Endothelial cell (in vitro differentiated cells): ENCODE measurements around the gene PNISR. TPM values are rescaled to one million over a fixed set of nuclear protein-coding genes. Genes with fewer than 3 reads are reported as not detected.

Experiments
- DNase-seq: peaks from one replicate; pipeline ENCODE4 v3.0.0; 2021; ENCODE audit warnings: low spot score
- H3K27ac Mint-ChIP-seq: one replicate; pipeline ENCODE4 v1.8.0; 2021; ENCODE audit warnings: mixed read lengths, inconsistent platforms; ENCODE audit not compliant: unreplicated experiment
- H3K27me3 Mint-ChIP-seq: one replicate; pipeline ENCODE4 v1.8.0; 2021; ENCODE audit warnings: mild to moderate bottlenecking, moderate library complexity, mixed read lengths, inconsistent platforms; ENCODE audit not compliant: unreplicated experiment
- H3K36me3 Mint-ChIP-seq: one replicate; pipeline ENCODE4 v1.8.0; 2021; ENCODE audit warnings: mild to moderate bottlenecking, low read depth, mixed read lengths, inconsistent platforms; ENCODE audit not compliant: unreplicated experiment
- H3K4me1 Mint-ChIP-seq: one replicate; pipeline ENCODE4 v1.8.0; 2021; ENCODE audit warnings: mild to moderate bottlenecking, mixed read lengths, inconsistent platforms; ENCODE audit not compliant: unreplicated experiment
- H3K4me3 Mint-ChIP-seq: one replicate; pipeline ENCODE4 v1.8.0; 2021; ENCODE audit warnings: mild to moderate bottlenecking, mixed read lengths, inconsistent platforms; ENCODE audit not compliant: unreplicated experiment
- H3K9me3 Mint-ChIP-seq: one replicate; pipeline ENCODE4 v1.8.0; 2021; ENCODE audit warnings: mixed read lengths, inconsistent platforms; ENCODE audit not compliant: unreplicated experiment
- CTCF ChIP-seq: fragments of 200-600 bp; sonication (generic); IDR thresholded peaks from one replicate; pipeline ENCODE4 v1.5.0; 2021; ENCODE audit warnings: antibody characterized with exemption; ENCODE audit not compliant: unreplicated experiment
- total RNA-seq: library from RNA; stranded (reverse); fragmentation: NEBNext Ultra II Directional; extraction: Animal tissue kit (Norgen Biotek cat#: 25700); gene quantifications from one replicate; pipeline ENCODE4 v1.2.1, GENCODE V29; 2021; ENCODE audit not compliant: unreplicated experiment

Gene PNISR
- total RNA-seq, 1 donor from 2014 or later, result 86.4 TPM

- TF ChIP-seq CTCF, result no peak
- no peak overlapping the region for H3K4me3 Mint-ChIP-seq
- no peak overlapping the region for H3K27ac Mint-ChIP-seq
- H3K27me3 Mint-ChIP-seq, result no peaks in the 10 kb centered on the region
- H3K36me3 Mint-ChIP-seq, result peaks cover 14% of the 10 kb centered on the region
- H3K4me1 Mint-ChIP-seq, result no peaks in the 10 kb centered on the region
- H3K9me3 Mint-ChIP-seq, result no peaks in the 10 kb centered on the region
- peak; percentile 11 for DNase-seq
Observed at GRCh38 chr6:99458319-99458718, 33.2 kb upstream of the PNISR start.

GRCh38 chr6:99446076-99446475, 21.0 kb upstream of the PNISR start:
- peaks cover 4% of the 10 kb centered on the region for H3K27me3 Mint-ChIP-seq
- H3K9me3 Mint-ChIP-seq, result no peaks in the 10 kb centered on the region
- DNase-seq, result no peak
- peaks cover 38% of the 10 kb centered on the region for H3K36me3 Mint-ChIP-seq
- TF ChIP-seq CTCF, result no peak
- H3K4me1 Mint-ChIP-seq, result no peaks in the 10 kb centered on the region
- no peak overlapping the region for H3K4me3 Mint-ChIP-seq
- H3K27ac Mint-ChIP-seq, result no peak overlapping the region

- no peak overlapping the region for H3K27ac Mint-ChIP-seq
- H3K27me3 Mint-ChIP-seq, result no peaks in the 10 kb centered on the region
- H3K36me3 Mint-ChIP-seq, result no peaks in the 10 kb centered on the region
- H3K4me3 Mint-ChIP-seq, result no peak overlapping the region
- no peaks in the 10 kb centered on the region for H3K4me1 Mint-ChIP-seq
- no peak for DNase-seq
- peak; percentile 84 for TF ChIP-seq CTCF
- H3K9me3 Mint-ChIP-seq, result no peaks in the 10 kb centered on the region
Observed at GRCh38 chr6:99434702-99435530, 9.8 kb upstream of the PNISR start.

GRCh38 chr6:99432877-99433276, 7.8 kb upstream of the PNISR start:
- Mint-ChIP-seq H3K36me3 (no peaks in the 10 kb centered on the region), H3K9me3 (no peaks in the 10 kb centered on the region), H3K27me3 (no peaks in the 10 kb centered on the region), H3K4me1 (no peaks in the 10 kb centered on the region), H3K27ac (no peak overlapping the region), H3K4me3 (no peak overlapping the region)
- DNase-seq, result no peak
- TF ChIP-seq CTCF, result no peak

GRCh38 chr6:99431901-99432300, 6.8 kb upstream of the PNISR start:
- DNase-seq, result no peak
- Mint-ChIP-seq H3K27ac (no peak overlapping the region), H3K27me3 (no peaks in the 10 kb centered on the region), H3K4me3 (no peak overlapping the region), H3K9me3 (no peaks in the 10 kb centered on the region), H3K4me1 (peaks cover 5% of the 10 kb centered on the region), H3K36me3 (no peaks in the 10 kb centered on the region)
- TF ChIP-seq CTCF, result no peak
